A673 (cell line): ENCODE measurements around the gene SPACA5.

Experiments used
- EZH2 ChIP-seq: fragments of 200-600 bp; sonication (generic); IDR thresholded peaks from 2 replicates; pipeline ENCODE4 v1.6.1; 2017; ENCODE audit warnings: borderline replicate concordance, low read depth, mild to moderate bottlenecking, mixed read lengths, antibody characterized with exemption, low read length; ENCODE audit not compliant: poor library complexity, severe bottlenecking
- TF ChIP-seq, protein P1 (sequence below): fragments of 300-800, 200-600 bp; sonication (generic); conservative IDR thresholded peaks from 2 replicates; pipeline ENCODE4 v1.5.1; 2017; ENCODE audit warnings: low read depth, mild to moderate bottlenecking, antibody characterized with exemption, low read length, moderate library complexity, mixed read lengths

DNA sequence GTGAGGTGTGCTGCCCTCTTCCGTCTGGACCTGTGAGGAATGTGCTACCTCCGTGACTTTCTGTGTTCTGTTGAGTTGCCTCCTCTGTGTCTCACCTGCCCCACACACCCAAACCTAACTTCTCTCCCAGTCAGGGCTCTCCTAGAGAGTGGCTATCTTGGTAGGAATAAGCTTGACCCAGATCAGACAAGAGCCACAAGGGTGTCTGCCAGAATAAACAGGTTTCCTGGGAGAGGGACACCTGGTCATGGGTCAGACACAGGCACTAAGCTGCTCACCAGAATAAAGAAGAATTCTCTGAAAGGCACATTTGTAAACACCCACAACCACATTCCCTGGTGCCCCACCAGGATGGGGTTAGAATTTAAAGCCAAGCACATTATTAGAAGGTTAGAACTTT is 14.1 kb upstream of the SPACA5 start:
- TF ChIP-seq, protein P1, sequence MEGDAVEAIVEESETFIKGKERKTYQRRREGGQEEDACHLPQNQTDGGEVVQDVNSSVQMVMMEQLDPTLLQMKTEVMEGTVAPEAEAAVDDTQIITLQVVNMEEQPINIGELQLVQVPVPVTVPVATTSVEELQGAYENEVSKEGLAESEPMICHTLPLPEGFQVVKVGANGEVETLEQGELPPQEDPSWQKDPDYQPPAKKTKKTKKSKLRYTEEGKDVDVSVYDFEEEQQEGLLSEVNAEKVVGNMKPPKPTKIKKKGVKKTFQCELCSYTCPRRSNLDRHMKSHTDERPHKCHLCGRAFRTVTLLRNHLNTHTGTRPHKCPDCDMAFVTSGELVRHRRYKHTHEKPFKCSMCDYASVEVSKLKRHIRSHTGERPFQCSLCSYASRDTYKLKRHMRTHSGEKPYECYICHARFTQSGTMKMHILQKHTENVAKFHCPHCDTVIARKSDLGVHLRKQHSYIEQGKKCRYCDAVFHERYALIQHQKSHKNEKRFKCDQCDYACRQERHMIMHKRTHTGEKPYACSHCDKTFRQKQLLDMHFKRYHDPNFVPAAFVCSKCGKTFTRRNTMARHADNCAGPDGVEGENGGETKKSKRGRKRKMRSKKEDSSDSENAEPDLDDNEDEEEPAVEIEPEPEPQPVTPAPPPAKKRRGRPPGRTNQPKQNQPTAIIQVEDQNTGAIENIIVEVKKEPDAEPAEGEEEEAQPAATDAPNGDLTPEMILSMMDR, result no peak
- TF ChIP-seq EZH2, result no peak
